ENCODE data around the gene TMEM72.

Gene TMEM72

GRCh38 chr10:44956717-44957706 lies 45.9 kb downstream of the TMEM72 start:
- no peak for DNase-seq

GRCh38 chr10:44958196-44958897 lies 47.2 kb downstream of the TMEM72 start:
- DNase-seq, result no peak

- no peak for DNase-seq
Measured at GRCh38 chr10:44958898-44959246, 47.7 kb downstream of the TMEM72 start.

GRCh38 chr10:44959247-44960087 lies 48.3 kb downstream of the TMEM72 start, which contains the start of gene RASSF4:
TSS of gene RASSF4 (plus strand) at chr10:44959802. CDS start at chr10:44970203, 10,401 bp downstream.
- peak; percentile 89 for DNase-seq

GRCh38 chr10:44960088-44960460 lies 48.9 kb downstream of the TMEM72 start:
- DNase-seq, result no peak

- DNase-seq, result no peak
Measured at GRCh38 chr10:44960482-44961229, 49.5 kb downstream of the TMEM72 start.

- no peak for DNase-seq
Measured at GRCh38 chr10:44961230-44961571, 50.1 kb downstream of the TMEM72 start.

GRCh38 chr10:44961931-44962750 lies 51.0 kb downstream of the TMEM72 start:
- no peak for DNase-seq

- no peak for DNase-seq
Measured at GRCh38 chr10:44962870-44963738, 52.0 kb downstream of the TMEM72 start.

- no peak for DNase-seq
Measured at GRCh38 chr10:44963772-44964633, 52.9 kb downstream of the TMEM72 start.

- no peak for DNase-seq
Measured at GRCh38 chr10:44965104-44965503, 54.0 kb downstream of the TMEM72 start.

GRCh38 chr10:44965651-44966097 lies 54.5 kb downstream of the TMEM72 start:
- DNase-seq, result no peak

- DNase-seq, result no peak
Measured at GRCh38 chr10:44966129-44966815, 55.1 kb downstream of the TMEM72 start.

- DNase-seq, result no peak
Measured at GRCh38 chr10:44966816-44967509, 55.8 kb downstream of the TMEM72 start.

GRCh38 chr10:44967616-44968015 lies 56.5 kb downstream of the TMEM72 start:
- no peak for DNase-seq

- no peak for DNase-seq
Measured at GRCh38 chr10:44968091-44968490, 57.0 kb downstream of the TMEM72 start.

- no peak for DNase-seq
Measured at GRCh38 chr10:44968500-44969400, 57.6 kb downstream of the TMEM72 start.

Data from activated CD4-positive, alpha-beta T cell treated with anti-CD3 and anti-CD28 coated beads for 4 hours (primary cell).